ENCODE data around the gene THOP1.

- no peak for TF ChIP-seq POLR2AphosphoS5 (IDR thresholded peaks at IDR 0.05)
- no peak for TF ChIP-seq POLR2A (IDR thresholded peaks at IDR 0.05)
- no peak for TF ChIP-seq CTCF (IDR thresholded peaks at IDR 0.05)
- no peak for TF ChIP-seq EP300 (IDR thresholded peaks at IDR 0.05)
Measured at GRCh38 chr19:2762783-2763496, 22.4 kb upstream of the THOP1 start.
